HG03280 (cell line): ENCODE results near the gene SLC2A6.

Experiments used
- ATAC-seq: cut with Tn5 transposase; IDR thresholded peaks from one replicate; pipeline ENCODE4 v1.9.1; 2021; ENCODE audit warnings: mild to moderate bottlenecking, moderate library complexity; ENCODE audit not compliant: unreplicated experiment

The SLC2A6 gene

GRCh38 chr9:133515615-133516255 lies 36.8 kb upstream of the SLC2A6 start:
- no peak for ATAC-seq

- ATAC-seq = no peak
Measured at GRCh38 chr9:133515240-133515610, 36.3 kb upstream of the SLC2A6 start.

- no peak for ATAC-seq
Measured at GRCh38 chr9:133514460-133515239, 35.8 kb upstream of the SLC2A6 start.

GRCh38 chr9:133513214-133514100 lies 34.6 kb upstream of the SLC2A6 start:
- ATAC-seq = no peak

GRCh38 chr9:133512253-133513213 lies 33.6 kb upstream of the SLC2A6 start:
- no peak for ATAC-seq

- no peak for ATAC-seq
Measured at GRCh38 chr9:133511607-133512006, 32.7 kb upstream of the SLC2A6 start.

- no peak for ATAC-seq
Measured at GRCh38 chr9:133510926-133511505, 32.1 kb upstream of the SLC2A6 start.

GRCh38 chr9:133509179-133510083 lies 30.5 kb upstream of the SLC2A6 start:
- no peak for ATAC-seq

GRCh38 chr9:133508046-133508445 lies 29.1 kb upstream of the SLC2A6 start:
- ATAC-seq = no peak

- ATAC-seq = no peak
Measured at GRCh38 chr9:133507246-133507965, 28.5 kb upstream of the SLC2A6 start.

- no peak for ATAC-seq
Measured at GRCh38 chr9:133506653-133507038, 27.7 kb upstream of the SLC2A6 start.

GRCh38 chr9:133505901-133506652 lies 27.2 kb upstream of the SLC2A6 start:
- no peak for ATAC-seq

- no peak for ATAC-seq
Measured at GRCh38 chr9:133505186-133505830, 26.4 kb upstream of the SLC2A6 start.

- no peak for ATAC-seq
Measured at GRCh38 chr9:133502112-133502511, 23.2 kb upstream of the SLC2A6 start.

GRCh38 chr9:133499892-133500270 lies 21.0 kb upstream of the SLC2A6 start:
- ATAC-seq = no peak

GRCh38 chr9:133499132-133499891 lies 20.4 kb upstream of the SLC2A6 start:
- ATAC-seq = no peak
